ENCODE measurements around the gene DNAAF5.

Gene DNAAF5

GRCh38 chr7:820341-820740 lies 93.8 kb downstream of the DNAAF5 start:
- no peak for DNase-seq

- DNase-seq = no peak
These were observed 95.2 kb downstream of the DNAAF5 start for GRCh38 chr7:821688-822087.

GRCh38 chr7:822692-823276 lies 96.3 kb downstream of the DNAAF5 start:
- DNase-seq = no peak

GRCh38 chr7:823649-824048 lies 97.2 kb downstream of the DNAAF5 start:
- no peak for DNase-seq

- DNase-seq = no peak
These were observed 97.6 kb downstream of the DNAAF5 start for GRCh38 chr7:824081-824480.

- no peak for DNase-seq
These were observed 98.2 kb downstream of the DNAAF5 start for GRCh38 chr7:824664-825063.

GRCh38 chr7:825386-825785 lies 98.9 kb downstream of the DNAAF5 start:
- DNase-seq = no peak

- no peak for DNase-seq
These were observed 99.9 kb downstream of the DNAAF5 start for GRCh38 chr7:826230-826917.

GRCh38 chr7:828793-829561 lies 102.5 kb downstream of the DNAAF5 start:
- DNase-seq = no peak

GRCh38 chr7:830069-830468 lies 103.6 kb downstream of the DNAAF5 start:
- DNase-seq = peak in 1 of 2 experiments; percentile 35

GRCh38 chr7:831596-832166 lies 105.2 kb downstream of the DNAAF5 start:
- no peak for DNase-seq

- DNase-seq = no peak
These were observed 105.9 kb downstream of the DNAAF5 start, which contains the start of gene SUN1 for GRCh38 chr7:832167-832967. Gene SUN1 (plus strand): TSS chr7:832476. CDS start chr7:832525, 49 bp downstream.

- no peak for DNase-seq
These were observed 106.5 kb downstream of the DNAAF5 start for GRCh38 chr7:832968-833424.

GRCh38 chr7:833601-834258 lies 107.2 kb downstream of the DNAAF5 start:
- no peak for DNase-seq

- DNase-seq = no peak
These were observed 107.8 kb downstream of the DNAAF5 start for GRCh38 chr7:834277-834676.

GRCh38 chr7:835021-835420 lies 108.5 kb downstream of the DNAAF5 start:
- DNase-seq = no peak

GRCh38 chr7:835485-836401 lies 109.2 kb downstream of the DNAAF5 start:
- DNase-seq = no peak

Data from NCI-H187 (cell line).